Measurements from ENCODE around the gene KCNMA1.

KCNMA1 gene

DNA sequence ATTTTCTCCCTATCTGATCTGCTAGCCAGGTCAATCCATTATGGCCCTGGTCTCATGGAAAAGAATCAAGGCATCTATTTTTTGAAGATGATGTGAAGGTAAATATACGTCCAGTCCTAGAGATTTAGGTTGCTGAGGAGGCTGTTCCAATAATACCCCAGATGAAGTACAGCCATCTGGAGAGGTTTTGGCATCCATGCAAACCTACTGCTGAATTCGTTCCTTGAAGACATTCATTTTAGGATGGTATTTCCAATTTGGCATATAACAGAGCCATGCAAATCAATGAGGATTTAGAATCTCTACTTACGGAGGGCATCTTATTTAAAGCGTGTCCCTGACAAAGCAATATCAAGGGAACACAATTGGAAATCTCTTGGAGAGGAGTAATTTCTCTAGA is 465.5 kb downstream of the KCNMA1 start:
- H3K27ac ChIP-seq (ENCODE audit: low read depth, low read length): peak overlapping the region; percentile 11
- H3K4me1 ChIP-seq (ENCODE audit: control insufficient read depth, insufficient read depth, low read length): peaks cover 15% of the 10 kb centered on the region
- no peak overlapping the region for H3K4me3 ChIP-seq (ENCODE audit: low read length)
- no peak overlapping the region for H3K9ac ChIP-seq (ENCODE audit: low read length)
- no peaks in the 10 kb centered on the region for H3K36me3 ChIP-seq (ENCODE audit: control insufficient read depth, insufficient read depth, low read length)
- no peaks in the 10 kb centered on the region for H3K27me3 ChIP-seq (ENCODE audit: control insufficient read depth, insufficient read depth, low read length)

DNA sequence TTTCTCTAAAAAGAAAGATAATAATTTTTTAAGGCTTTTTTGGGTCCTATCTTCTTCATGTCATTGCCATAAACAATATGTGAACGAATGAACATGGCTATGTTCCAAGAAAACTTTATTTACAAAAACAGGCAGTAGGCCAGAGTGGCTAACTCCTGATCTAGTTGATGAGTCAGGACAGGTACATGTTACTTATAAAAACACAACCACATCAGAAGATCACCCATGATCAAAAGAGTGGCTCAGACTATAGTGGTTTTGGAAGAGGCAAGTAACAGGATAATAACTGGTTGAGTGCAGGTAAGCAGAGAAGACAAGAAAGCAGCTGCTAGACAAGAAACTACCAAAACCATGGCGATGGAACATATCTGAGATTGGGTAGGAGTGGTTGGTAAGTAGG is 468.7 kb downstream of the KCNMA1 start:
- peaks cover 23% of the 10 kb centered on the region for H3K4me1 ChIP-seq (ENCODE audit: control insufficient read depth, insufficient read depth, low read length)
- H3K27me3 ChIP-seq (ENCODE audit: control insufficient read depth, insufficient read depth, low read length): no peaks in the 10 kb centered on the region
- H3K4me3 ChIP-seq (ENCODE audit: low read length): no peak overlapping the region
- H3K27ac ChIP-seq (ENCODE audit: low read depth, low read length): no peak overlapping the region
- H3K9ac ChIP-seq (ENCODE audit: low read length): no peak overlapping the region
- no peaks in the 10 kb centered on the region for H3K36me3 ChIP-seq (ENCODE audit: control insufficient read depth, insufficient read depth, low read length)

DNA sequence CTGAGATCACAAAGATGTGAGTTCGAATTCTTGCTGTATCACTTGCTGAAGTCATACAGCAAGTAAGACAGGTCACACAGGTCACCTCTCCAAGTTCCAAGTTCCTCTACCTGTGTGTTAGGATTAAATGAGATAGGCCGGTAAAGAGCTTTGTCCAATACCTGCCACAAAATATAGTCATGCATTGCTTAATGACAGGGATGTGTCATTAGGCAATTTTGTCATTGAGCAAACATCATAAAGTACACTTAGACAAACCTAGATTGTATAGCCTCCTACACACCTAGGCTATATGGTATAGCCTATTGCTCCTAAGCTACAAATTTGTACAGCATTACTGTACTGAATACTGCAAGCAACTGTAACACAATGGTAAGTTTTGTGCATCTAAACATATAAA is 469.4 kb downstream of the KCNMA1 start:
- Histone ChIP-seq H3K27me3 (ENCODE audit: control insufficient read depth, insufficient read depth, low read length) (no peaks in the 10 kb centered on the region), H3K36me3 (ENCODE audit: control insufficient read depth, insufficient read depth, low read length) (no peaks in the 10 kb centered on the region)

DNA sequence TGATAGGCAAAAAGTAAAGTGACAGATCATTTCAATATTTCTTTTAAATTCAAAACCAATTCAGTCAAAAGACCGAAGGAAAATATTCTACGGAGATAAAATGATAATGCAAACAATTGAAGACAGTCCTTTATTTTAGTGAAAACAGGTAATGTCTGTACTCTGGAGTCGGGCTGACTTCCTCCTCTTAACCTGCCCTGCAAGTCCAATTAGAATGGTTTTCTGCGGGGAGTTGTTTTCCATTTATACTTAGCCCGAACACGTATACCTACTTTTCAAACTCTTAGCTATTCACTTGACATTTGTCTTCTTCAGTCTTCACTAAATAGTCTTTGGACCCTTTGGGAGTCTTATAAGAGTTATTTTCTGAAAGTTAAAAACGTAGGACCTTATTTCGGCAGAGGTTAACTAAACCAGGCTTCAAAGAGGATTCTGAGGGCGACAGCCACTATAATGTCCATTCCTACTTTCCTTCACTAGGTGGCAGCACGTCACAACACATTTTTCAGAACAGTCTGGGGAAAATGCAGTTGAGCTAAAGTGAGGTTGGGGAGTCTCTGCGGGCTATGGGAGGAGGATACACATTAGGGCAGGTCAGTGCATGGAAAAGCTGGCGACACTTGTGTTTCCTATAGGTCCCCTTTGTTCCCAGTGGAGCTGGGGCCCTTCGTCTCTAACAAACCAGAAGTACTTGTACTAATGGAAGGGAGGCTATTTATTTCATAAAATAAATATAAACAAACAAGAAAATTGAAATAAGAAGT is 472.0 kb downstream of the KCNMA1 start:
- peak overlapping the region; percentile 51 for H3K27ac ChIP-seq (ENCODE audit: low read depth, low read length)
- no peak overlapping the region for H3K9ac ChIP-seq (ENCODE audit: low read length)

More for the DNA sequence above, 469.4 kb downstream of the KCNMA1 start:
- no peak overlapping the region for H3K27ac ChIP-seq (ENCODE audit: low read depth, low read length)
- peaks cover 29% of the 10 kb centered on the region for H3K4me1 ChIP-seq (ENCODE audit: control insufficient read depth, insufficient read depth, low read length)
- no peak overlapping the region for H3K4me3 ChIP-seq (ENCODE audit: low read length)
- no peak overlapping the region for H3K9ac ChIP-seq (ENCODE audit: low read length)

DNA sequence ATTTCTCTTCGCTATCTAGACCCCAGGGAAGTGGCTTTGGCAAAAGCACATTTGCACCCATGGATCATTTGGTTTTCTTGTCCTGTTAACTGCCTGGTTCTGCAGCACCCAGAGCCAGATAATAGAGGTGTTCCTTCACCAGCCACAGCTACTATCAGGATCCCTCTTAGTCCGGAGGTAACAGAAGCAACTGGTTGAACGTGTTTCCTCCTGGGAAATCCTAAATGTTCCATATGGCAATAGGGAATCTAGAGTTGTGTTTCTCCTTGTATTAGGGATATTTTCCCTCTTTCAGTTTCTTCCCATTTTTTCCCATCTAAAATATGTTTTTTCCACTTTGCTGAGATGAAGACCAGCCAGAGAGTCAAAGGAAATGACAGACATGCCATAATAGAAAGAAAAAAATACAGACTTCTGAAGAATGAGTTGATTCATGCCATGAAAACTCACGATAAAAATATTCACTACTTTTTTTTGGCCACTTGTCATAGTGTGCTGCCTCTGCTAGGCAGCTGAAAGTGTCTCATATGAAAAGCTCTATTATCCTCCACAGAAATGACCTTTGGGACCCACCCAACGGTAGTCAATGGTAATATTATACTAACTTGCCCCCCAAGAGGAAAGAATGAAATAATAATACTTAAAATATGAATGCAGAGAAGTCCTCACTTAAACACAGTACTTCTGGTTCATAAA is 472.8 kb downstream of the KCNMA1 start:
- no peaks in the 10 kb centered on the region for H3K27me3 ChIP-seq (ENCODE audit: control insufficient read depth, insufficient read depth, low read length)
- H3K36me3 ChIP-seq (ENCODE audit: control insufficient read depth, insufficient read depth, low read length): no peaks in the 10 kb centered on the region
- H3K9ac ChIP-seq (ENCODE audit: low read length): no peak overlapping the region
- H3K27ac ChIP-seq (ENCODE audit: low read depth, low read length): peak overlapping the region; percentile 67
- H3K4me3 ChIP-seq (ENCODE audit: low read length): no peak overlapping the region
- H3K4me1 ChIP-seq (ENCODE audit: control insufficient read depth, insufficient read depth, low read length): peaks cover 27% of the 10 kb centered on the region

More for the DNA sequence above, 472.0 kb downstream of the KCNMA1 start:
- Histone ChIP-seq H3K4me1 (ENCODE audit: control insufficient read depth, insufficient read depth, low read length) (peaks cover 23% of the 10 kb centered on the region), H3K4me3 (ENCODE audit: low read length) (no peak overlapping the region), H3K27me3 (ENCODE audit: control insufficient read depth, insufficient read depth, low read length) (no peaks in the 10 kb centered on the region), H3K36me3 (ENCODE audit: control insufficient read depth, insufficient read depth, low read length) (no peaks in the 10 kb centered on the region)

DNA sequence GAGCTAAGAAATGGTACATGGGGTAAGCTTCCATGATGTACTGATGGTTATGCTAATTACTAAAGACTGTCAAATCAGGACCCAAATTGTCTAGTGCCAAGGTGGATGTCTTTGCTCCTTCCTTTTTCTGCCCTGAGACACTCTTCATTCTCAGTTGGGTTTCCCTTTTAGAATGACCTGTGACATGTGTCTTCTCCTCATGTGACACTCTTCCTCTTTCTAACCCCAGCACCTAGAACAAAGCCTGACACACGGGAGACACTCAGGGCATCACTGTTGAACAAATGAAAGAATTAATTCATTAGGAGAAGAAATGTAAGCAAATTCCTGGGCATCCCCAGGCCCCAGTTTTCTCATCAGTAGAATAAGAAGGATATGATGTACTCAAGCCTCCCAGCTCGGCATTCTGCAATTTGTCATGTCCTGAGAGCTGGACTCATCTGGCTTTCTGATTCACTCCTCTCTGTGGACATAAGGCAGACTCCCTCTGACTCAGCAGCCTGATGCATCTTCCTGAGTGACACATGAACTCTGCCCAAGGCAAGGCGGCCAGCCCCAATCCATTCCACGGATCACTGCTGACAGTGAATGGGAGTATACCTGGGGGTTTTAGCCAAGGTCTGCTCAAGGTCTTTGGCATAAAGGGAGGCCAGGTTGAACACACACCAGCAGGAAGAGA is 473.8 kb downstream of the KCNMA1 start:
- Histone ChIP-seq H3K4me3 (ENCODE audit: low read length) (no peak overlapping the region), H3K27me3 (ENCODE audit: control insufficient read depth, insufficient read depth, low read length) (no peaks in the 10 kb centered on the region), H3K36me3 (ENCODE audit: control insufficient read depth, insufficient read depth, low read length) (no peaks in the 10 kb centered on the region), H3K27ac (ENCODE audit: low read depth, low read length) (peak overlapping the region; percentile 67), H3K4me1 (ENCODE audit: control insufficient read depth, insufficient read depth, low read length) (peaks cover 29% of the 10 kb centered on the region), H3K9ac (ENCODE audit: low read length) (no peak overlapping the region)

DNA sequence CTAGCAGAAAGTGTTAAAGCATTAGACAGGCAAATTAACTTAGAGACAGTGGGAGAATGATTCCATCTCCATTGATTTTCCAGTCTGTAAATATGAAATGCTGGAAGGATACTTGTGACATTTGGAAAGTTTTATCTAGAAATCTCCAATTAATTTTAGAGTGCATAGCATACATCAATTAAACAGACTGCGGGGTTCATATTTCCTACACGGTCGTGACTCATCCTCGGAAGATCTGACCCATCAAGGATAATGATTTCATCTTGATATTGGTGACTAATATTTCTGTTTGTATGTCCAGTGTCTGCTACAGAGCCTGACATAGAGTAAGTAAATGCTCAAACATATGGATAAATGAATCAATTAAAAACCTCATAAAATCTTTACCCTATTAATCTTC is 474.9 kb downstream of the KCNMA1 start:
- H3K9ac ChIP-seq (ENCODE audit: low read length): no peak overlapping the region
- H3K27me3 ChIP-seq (ENCODE audit: control insufficient read depth, insufficient read depth, low read length): no peaks in the 10 kb centered on the region
- H3K4me1 ChIP-seq (ENCODE audit: control insufficient read depth, insufficient read depth, low read length): peaks cover 23% of the 10 kb centered on the region
- H3K36me3 ChIP-seq (ENCODE audit: control insufficient read depth, insufficient read depth, low read length): no peaks in the 10 kb centered on the region
- H3K27ac ChIP-seq (ENCODE audit: low read depth, low read length): no peak overlapping the region
- no peak overlapping the region for H3K4me3 ChIP-seq (ENCODE audit: low read length)

DNA sequence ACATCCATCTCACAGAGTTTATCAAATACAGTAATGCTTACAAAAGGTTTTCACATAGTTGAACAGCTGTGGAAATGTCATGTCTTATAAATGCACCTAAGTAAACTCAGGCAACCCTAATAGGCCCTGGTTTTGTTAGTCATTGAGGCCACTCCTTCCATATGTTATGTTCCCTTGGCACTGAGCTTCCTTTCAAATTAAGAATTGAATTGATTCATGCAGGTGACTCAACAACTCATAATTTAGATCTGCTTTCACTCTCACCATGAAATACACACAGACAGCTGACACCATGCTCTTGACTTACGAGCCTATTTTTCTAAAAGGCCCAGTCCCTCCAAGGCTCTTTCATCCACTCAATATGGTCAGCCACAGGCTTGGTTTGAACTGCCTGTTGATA is 476.9 kb downstream of the KCNMA1 start:
- Histone ChIP-seq H3K9ac (ENCODE audit: low read length) (no peak overlapping the region), H3K4me3 (ENCODE audit: low read length) (no peak overlapping the region), H3K27me3 (ENCODE audit: control insufficient read depth, insufficient read depth, low read length) (no peaks in the 10 kb centered on the region), H3K36me3 (ENCODE audit: control insufficient read depth, insufficient read depth, low read length) (no peaks in the 10 kb centered on the region), H3K4me1 (ENCODE audit: control insufficient read depth, insufficient read depth, low read length) (peaks cover 28% of the 10 kb centered on the region), H3K27ac (ENCODE audit: low read depth, low read length) (peak overlapping the region; percentile 3)

DNA sequence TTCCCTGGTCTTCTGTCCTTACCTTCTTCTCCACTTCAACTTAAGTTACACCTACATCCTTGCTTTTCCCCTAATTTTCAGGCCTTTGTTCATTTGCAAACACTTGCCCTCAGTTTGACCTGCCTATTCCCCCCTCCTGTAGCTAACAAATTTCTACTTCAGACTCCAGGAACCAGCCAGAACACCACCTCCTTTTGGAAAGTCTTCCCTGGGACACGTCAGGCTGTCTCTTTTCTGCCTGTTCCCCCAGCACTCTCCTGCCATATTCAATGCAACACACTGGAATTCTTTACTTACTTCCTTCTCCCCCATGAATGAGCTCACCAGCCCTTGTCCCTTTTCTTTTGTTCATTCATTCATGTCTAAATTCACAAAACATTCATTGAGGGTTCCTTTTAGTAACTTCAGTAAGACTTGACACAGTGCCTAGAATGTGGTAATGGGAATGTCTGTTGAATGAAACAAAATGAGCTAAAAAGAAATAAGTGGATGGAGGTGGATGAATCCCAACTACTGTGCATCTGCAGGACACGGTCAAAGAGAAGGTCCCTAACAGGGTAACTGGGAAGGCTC is 478.0 kb downstream of the KCNMA1 start:
- peaks cover 26% of the 10 kb centered on the region for H3K4me1 ChIP-seq (ENCODE audit: control insufficient read depth, insufficient read depth, low read length)
- no peaks in the 10 kb centered on the region for H3K36me3 ChIP-seq (ENCODE audit: control insufficient read depth, insufficient read depth, low read length)
- no peaks in the 10 kb centered on the region for H3K27me3 ChIP-seq (ENCODE audit: control insufficient read depth, insufficient read depth, low read length)
- H3K9ac ChIP-seq (ENCODE audit: low read length): no peak overlapping the region
- H3K4me3 ChIP-seq (ENCODE audit: low read length): no peak overlapping the region
- peak overlapping the region; percentile 33 for H3K27ac ChIP-seq (ENCODE audit: low read depth, low read length)

DNA sequence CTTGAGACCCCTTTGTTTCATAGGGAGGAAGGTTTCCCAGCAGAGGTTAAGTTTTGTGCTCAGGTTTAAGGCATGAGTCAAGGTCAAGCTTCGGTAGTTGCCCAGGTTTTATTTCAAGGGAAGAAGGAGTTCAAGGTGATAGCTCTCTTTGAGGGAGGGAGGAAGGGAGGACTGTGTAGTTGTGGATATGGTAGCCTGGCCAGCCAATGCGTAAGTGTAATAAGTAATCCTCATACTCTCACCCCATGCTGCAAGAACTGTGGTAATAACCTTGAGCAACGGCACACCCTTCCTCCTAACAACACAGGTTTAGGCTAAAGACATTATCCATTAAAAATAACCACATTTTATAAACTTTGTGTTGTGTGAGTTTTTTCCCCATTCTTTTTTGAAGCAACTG is 478.9 kb downstream of the KCNMA1 start:
- no peak overlapping the region for H3K4me3 ChIP-seq (ENCODE audit: low read length)
- no peaks in the 10 kb centered on the region for H3K27me3 ChIP-seq (ENCODE audit: control insufficient read depth, insufficient read depth, low read length)
- H3K27ac ChIP-seq (ENCODE audit: low read depth, low read length): no peak overlapping the region
- H3K36me3 ChIP-seq (ENCODE audit: control insufficient read depth, insufficient read depth, low read length): no peaks in the 10 kb centered on the region
- H3K4me1 ChIP-seq (ENCODE audit: control insufficient read depth, insufficient read depth, low read length): peaks cover 18% of the 10 kb centered on the region
- H3K9ac ChIP-seq (ENCODE audit: low read length): no peak overlapping the region

DNA sequence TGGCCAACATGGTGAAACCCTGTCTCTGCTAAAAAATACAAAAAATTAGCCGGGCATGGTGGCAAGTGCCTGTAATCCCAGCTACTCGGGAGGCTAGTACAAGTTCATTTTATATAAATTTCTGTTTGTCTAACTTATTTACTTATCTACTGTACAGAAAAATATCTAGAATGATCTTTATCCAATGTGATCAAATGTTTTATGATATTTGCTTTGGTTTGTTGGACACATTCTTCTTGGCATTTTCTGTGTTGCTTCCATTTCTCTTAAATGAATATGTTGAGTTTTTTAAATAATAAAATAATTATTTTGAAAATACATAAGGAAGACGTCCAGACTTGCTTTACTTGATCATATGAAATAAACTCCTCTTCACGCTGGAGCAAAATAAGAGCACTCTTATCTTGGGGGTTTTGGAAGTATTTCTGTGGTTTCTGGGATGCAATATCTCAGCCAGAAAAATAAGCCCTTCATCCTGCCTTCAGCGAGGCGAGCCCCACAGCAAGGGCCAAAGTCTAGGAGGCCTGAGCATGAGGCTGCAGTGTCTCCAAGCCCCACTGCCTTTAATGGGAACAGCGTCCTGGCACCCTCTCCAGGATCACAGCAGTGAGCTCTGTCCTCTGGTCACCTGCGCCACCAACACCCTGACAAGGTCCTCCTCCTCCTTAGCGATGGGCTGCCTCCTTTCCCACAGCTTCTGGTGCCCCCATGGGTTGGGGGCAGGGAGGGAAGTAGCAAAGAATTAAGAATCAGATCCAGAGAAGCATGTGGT is 480.2 kb downstream of the KCNMA1 start:
- no peak overlapping the region for H3K9ac ChIP-seq (ENCODE audit: low read length)
- H3K4me3 ChIP-seq (ENCODE audit: low read length): no peak overlapping the region
- no peaks in the 10 kb centered on the region for H3K27me3 ChIP-seq (ENCODE audit: control insufficient read depth, insufficient read depth, low read length)
- no peaks in the 10 kb centered on the region for H3K36me3 ChIP-seq (ENCODE audit: control insufficient read depth, insufficient read depth, low read length)
- H3K27ac ChIP-seq (ENCODE audit: low read depth, low read length): no peak overlapping the region
- peaks cover 14% of the 10 kb centered on the region for H3K4me1 ChIP-seq (ENCODE audit: control insufficient read depth, insufficient read depth, low read length)

DNA sequence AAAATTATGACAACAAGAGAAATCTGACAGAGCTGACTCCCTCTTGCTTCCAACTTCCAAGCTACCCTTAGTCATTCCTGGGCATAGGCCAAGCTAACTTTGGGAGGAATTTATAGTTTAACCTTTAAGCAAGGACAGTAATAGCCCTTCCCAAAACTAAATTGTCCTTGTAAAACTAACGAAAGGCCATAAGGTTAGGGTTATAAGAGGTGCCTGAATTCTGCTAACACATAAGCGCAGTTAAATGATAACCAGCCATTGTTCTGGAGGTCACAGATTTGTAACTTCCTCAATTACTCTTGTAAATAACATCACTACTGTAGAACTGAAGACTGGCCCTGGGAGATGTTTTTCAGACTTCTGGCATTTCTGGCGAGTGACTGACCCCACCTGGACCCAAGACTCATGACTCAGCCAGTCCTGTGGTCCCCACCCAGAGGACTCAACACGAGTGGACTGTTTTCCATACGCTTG is 481.2 kb downstream of the KCNMA1 start:
- Histone ChIP-seq H3K27me3 (ENCODE audit: control insufficient read depth, insufficient read depth, low read length) (no peaks in the 10 kb centered on the region), H3K36me3 (ENCODE audit: control insufficient read depth, insufficient read depth, low read length) (no peaks in the 10 kb centered on the region), H3K4me1 (ENCODE audit: control insufficient read depth, insufficient read depth, low read length) (peaks cover 14% of the 10 kb centered on the region), H3K9ac (ENCODE audit: low read length) (no peak overlapping the region), H3K4me3 (ENCODE audit: low read length) (no peak overlapping the region), H3K27ac (ENCODE audit: low read depth, low read length) (peak overlapping the region; percentile 67)

All from rectal smooth muscle tissue (tissue), 1 donor.